ENCODE measurements around the gene RAB29. TPM values are rescaled to one million over a fixed set of nuclear protein-coding genes. Genes with fewer than 3 reads are reported as not detected.
A peak's percentile ranks its signal among the peaks of the same experiment; 100 is the strongest.

RAB29 gene
- total RNA-seq, 1 experiment from 2014 or later, result 11.0 TPM

DNA sequence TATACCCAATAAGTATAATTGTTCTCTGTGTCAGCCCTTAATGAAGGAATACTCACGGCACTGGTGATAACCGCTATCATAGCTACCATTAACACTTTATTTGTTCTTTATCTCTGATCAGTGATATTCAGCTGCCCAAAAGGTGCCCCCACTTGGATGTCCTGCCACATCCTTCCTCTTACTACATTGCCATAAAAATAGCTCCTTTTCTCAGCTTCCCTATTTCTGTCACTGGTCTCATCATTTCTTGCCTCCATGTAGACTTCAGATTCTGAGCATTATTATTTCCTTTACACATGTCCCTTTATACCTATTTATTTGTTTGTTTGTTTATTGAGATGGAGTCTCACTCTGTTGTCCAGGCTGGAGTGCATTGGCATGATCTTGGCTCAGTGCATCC lies 2.7 kb upstream of the RAB29 start:
- POLR2A ChIA-PET, result no interaction called here

DNA sequence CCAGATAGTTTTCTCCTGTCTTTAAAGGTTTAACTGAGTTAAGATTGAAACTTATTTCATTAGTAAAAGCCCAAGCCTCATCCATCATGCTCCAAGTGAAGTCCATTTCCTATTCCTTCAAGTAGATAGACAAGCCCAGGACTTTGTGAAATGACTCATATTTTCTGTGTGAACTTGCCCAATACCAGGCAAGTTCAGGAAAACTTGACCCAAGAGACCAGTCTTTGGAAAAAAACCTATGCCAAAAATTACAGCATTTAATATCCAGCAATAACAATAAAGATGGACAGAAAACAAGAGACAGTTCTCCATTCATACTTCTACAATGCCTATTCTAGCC lies 405 bp upstream of the RAB29 start:
- Mint-ChIP-seq H3K4me3 (peak overlapping the region; percentile 86), H3K4me1 (peaks cover 13% of the 10 kb centered on the region), H3K27me3 (ENCODE audit: low read depth) (peaks cover 65% of the 10 kb centered on the region), H3K36me3 (peaks cover 4% of the 10 kb centered on the region; the same call in 1 of the 2 replicates), H3K27ac (no peak overlapping the region), H3K9me3 (peaks cover 27% of the 10 kb centered on the region)
- CTCF ChIA-PET, result interaction anchor here (1.5 to 2.3 kb wide), 2 partner anchors 35 to 201 kb away, joined by 3 to 15 read pairs; no protein-coding TSS in a partner anchor
- POLR2A ChIA-PET, result interaction anchor here (2.0 kb wide), 1 partner anchor 26 kb away, joined by 6 read pairs; the partner anchor contains the start of gene NUCKS1
- ATAC-seq, result no peak
- no peak for DNase-seq (ENCODE audit: low spot score)
- TF ChIP-seq, protein P1, sequence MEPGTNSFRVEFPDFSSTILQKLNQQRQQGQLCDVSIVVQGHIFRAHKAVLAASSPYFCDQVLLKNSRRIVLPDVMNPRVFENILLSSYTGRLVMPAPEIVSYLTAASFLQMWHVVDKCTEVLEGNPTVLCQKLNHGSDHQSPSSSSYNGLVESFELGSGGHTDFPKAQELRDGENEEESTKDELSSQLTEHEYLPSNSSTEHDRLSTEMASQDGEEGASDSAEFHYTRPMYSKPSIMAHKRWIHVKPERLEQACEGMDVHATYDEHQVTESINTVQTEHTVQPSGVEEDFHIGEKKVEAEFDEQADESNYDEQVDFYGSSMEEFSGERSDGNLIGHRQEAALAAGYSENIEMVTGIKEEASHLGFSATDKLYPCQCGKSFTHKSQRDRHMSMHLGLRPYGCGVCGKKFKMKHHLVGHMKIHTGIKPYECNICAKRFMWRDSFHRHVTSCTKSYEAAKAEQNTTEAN (CRISPR knock-in tag; IDR thresholded peaks at IDR 0.05), result no peak
- TF ChIP-seq FOXJ3 (CRISPR knock-in tag; IDR thresholded peaks at IDR 0.05; ENCODE audit: borderline replicate concordance) (no peak), GRHL2 (CRISPR knock-in tag; IDR thresholded peaks at IDR 0.05; ENCODE audit: insufficient replicate concordance, severe bottlenecking) (no peak), GTF2I (CRISPR knock-in tag; conservative IDR thresholded peaks at IDR 0.05) (no peak), ZNF671 (CRISPR knock-in tag; IDR thresholded peaks at IDR 0.05) (no peak), CBFB (CRISPR knock-in tag; IDR thresholded peaks at IDR 0.05; ENCODE audit: low read depth) (no peak), IRF2 (CRISPR knock-in tag; IDR thresholded peaks at IDR 0.05; ENCODE audit: borderline replicate concordance, low read depth) (no peak), PRRX2 (CRISPR knock-in tag; IDR thresholded peaks at IDR 0.05) (no peak), ZNF396 (CRISPR knock-in tag; IDR thresholded peaks at IDR 0.05; ENCODE audit: borderline replicate concordance) (no peak)
- TF ChIP-seq, protein P2, sequence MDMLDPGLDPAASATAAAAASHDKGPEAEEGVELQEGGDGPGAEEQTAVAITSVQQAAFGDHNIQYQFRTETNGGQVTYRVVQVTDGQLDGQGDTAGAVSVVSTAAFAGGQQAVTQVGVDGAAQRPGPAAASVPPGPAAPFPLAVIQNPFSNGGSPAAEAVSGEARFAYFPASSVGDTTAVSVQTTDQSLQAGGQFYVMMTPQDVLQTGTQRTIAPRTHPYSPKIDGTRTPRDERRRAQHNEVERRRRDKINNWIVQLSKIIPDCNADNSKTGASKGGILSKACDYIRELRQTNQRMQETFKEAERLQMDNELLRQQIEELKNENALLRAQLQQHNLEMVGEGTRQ (CRISPR knock-in tag; IDR thresholded peaks at IDR 0.05), result no peak
- TF ChIP-seq, protein P3, sequence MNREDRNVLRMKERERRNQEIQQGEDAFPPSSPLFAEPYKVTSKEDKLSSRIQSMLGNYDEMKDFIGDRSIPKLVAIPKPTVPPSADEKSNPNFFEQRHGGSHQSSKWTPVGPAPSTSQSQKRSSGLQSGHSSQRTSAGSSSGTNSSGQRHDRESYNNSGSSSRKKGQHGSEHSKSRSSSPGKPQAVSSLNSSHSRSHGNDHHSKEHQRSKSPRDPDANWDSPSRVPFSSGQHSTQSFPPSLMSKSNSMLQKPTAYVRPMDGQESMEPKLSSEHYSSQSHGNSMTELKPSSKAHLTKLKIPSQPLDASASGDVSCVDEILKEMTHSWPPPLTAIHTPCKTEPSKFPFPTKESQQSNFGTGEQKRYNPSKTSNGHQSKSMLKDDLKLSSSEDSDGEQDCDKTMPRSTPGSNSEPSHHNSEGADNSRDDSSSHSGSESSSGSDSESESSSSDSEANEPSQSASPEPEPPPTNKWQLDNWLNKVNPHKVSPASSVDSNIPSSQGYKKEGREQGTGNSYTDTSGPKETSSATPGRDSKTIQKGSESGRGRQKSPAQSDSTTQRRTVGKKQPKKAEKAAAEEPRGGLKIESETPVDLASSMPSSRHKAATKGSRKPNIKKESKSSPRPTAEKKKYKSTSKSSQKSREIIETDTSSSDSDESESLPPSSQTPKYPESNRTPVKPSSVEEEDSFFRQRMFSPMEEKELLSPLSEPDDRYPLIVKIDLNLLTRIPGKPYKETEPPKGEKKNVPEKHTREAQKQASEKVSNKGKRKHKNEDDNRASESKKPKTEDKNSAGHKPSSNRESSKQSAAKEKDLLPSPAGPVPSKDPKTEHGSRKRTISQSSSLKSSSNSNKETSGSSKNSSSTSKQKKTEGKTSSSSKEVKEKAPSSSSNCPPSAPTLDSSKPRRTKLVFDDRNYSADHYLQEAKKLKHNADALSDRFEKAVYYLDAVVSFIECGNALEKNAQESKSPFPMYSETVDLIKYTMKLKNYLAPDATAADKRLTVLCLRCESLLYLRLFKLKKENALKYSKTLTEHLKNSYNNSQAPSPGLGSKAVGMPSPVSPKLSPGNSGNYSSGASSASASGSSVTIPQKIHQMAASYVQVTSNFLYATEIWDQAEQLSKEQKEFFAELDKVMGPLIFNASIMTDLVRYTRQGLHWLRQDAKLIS (CRISPR knock-in tag; IDR thresholded peaks at IDR 0.05; ENCODE audit: borderline replicate concordance), result no peak

More for the DNA sequence above, 2.7 kb upstream of the RAB29 start:
- peaks cover 57% of the 10 kb centered on the region for H3K27me3 Mint-ChIP-seq (ENCODE audit: low read depth)
- H3K36me3 Mint-ChIP-seq, result peaks cover 4% of the 10 kb centered on the region; the same call in 1 of the 2 replicates
- H3K4me3 Mint-ChIP-seq, result no peak overlapping the region
- TF ChIP-seq, protein P4, sequence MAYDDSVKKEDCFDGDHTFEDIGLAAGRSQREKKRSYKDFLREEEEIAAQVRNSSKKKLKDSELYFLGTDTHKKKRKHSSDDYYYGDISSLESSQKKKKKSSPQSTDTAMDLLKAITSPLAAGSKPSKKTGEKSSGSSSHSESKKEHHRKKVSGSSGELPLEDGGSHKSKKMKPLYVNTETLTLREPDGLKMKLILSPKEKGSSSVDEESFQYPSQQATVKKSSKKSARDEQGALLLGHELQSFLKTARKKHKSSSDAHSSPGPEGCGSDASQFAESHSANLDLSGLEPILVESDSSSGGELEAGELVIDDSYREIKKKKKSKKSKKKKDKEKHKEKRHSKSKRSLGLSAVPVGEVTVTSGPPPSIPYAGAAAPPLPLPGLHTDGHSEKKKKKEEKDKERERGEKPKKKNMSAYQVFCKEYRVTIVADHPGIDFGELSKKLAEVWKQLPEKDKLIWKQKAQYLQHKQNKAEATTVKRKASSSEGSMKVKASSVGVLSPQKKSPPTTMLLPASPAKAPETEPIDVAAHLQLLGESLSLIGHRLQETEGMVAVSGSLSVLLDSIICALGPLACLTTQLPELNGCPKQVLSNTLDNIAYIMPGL (CRISPR knock-in tag; IDR thresholded peaks at IDR 0.05), result no peak
- TF ChIP-seq ZNF423 (CRISPR knock-in tag; IDR thresholded peaks at IDR 0.05) (no peak), EMX1 (CRISPR knock-in tag; IDR thresholded peaks at IDR 0.05) (no peak), IRF2 (CRISPR knock-in tag; IDR thresholded peaks at IDR 0.05; ENCODE audit: borderline replicate concordance, low read depth) (no peak), ZNF232 (CRISPR knock-in tag; IDR thresholded peaks at IDR 0.05) (no peak)
- TF ChIP-seq, protein P3 (CRISPR knock-in tag; IDR thresholded peaks at IDR 0.05; ENCODE audit: borderline replicate concordance), result no peak
- TF ChIP-seq, protein P5, sequence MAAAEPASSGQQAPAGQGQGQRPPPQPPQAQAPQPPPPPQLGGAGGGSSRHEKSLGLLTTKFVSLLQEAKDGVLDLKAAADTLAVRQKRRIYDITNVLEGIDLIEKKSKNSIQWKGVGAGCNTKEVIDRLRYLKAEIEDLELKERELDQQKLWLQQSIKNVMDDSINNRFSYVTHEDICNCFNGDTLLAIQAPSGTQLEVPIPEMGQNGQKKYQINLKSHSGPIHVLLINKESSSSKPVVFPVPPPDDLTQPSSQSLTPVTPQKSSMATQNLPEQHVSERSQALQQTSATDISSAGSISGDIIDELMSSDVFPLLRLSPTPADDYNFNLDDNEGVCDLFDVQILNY (CRISPR knock-in tag; IDR thresholded peaks at IDR 0.05), result no peak
- TF ChIP-seq, protein P6, sequence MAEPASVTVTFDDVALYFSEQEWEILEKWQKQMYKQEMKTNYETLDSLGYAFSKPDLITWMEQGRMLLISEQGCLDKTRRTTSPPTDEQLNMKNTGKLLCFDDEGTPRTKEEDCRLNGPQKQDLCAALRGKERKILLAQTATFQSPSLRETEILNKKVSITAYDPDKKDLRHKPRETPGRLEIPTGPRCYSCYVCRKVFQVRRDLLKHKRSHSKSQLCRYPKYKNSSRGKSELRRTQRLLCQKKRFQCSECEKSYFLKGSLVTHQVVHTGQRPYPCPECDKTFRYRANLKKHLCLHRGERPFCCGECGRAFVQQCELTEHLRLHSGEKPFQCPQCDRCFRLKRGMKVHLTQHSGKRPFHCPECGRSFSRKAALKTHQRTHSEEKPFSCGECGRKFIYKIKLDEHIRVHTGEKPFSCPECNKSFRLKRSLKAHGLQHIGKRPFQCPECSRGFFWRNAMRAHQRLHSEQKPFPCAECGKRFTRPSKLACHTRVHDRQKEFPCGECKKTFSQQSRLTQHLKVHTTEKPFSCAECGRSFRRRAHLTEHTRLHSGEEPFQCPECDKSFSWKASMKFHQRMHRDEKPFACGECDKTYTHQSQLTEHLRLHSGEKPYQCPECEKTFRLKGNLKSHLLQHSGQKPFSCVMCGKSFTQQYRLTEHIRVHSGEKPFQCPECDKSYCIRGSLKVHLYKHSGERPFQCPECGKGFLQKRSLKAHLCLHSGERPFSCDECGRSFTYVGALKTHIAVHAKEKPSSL (CRISPR knock-in tag; conservative IDR thresholded peaks at IDR 0.05), result no peak
- no peak overlapping the region for H3K27ac Mint-ChIP-seq
- H3K4me1 Mint-ChIP-seq, result peaks cover 13% of the 10 kb centered on the region
- DNase-seq (ENCODE audit: low spot score), result no peak
- peaks cover 27% of the 10 kb centered on the region for H3K9me3 Mint-ChIP-seq
- CTCF ChIA-PET, result no interaction called here
- ATAC-seq, result no peak

Measured in WTC11 (cell line).